DMS114 treated with DMSO at 0.1 percent for 48 hours (cell line): ENCODE results near the gene CDC14A.
"Not testable (repeated sequence)": the region's sequence is repeated elsewhere in the genome, so short reads cannot be mapped to it uniquely, and the experiment has no call there.

Experiments used
- DNase-seq: peaks from one replicate; lab custom pipeline; 2025; ENCODE audit not compliant: unreplicated experiment; lab: John Stamatoyannopoulos, UW

CDC14A gene

DNA sequence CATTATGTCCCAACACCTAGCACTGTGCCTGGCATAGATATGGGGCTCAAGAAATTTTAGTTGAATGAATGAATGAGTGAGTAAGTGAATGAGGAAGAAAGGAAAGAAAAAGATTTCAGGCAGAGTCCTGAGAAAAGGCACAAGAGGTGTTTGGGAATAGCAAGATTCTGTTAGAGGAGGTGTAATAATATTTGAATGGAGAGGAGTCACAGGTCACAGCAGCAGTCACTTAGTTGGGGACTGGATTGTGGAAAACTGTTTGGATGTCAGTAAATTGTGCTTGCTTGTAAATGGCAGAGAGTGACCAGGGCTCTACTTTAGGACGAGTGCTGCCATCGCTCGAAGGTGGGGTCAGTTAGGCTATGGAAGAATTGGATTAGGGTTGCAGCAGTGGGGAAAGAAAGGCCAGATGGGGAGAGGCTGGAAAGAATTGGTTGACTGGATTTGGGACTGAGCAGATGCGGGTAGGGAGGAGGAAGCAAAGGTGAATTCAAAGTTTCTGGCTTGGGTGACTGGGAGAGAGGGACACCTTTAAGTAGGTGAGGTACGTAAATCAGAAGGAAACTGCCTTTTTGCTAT lies 9.3 kb downstream of the CDC14A start:
- DNase-seq: no peak

GRCh38 chr1:100362821-100363466 lies 10.6 kb downstream of the CDC14A start:
- DNase-seq: no peak

- DNase-seq: no peak
Measured at GRCh38 chr1:100363831-100364230, 11.5 kb downstream of the CDC14A start.

GRCh38 chr1:100364697-100365096 lies 12.4 kb downstream of the CDC14A start:
- no peak for DNase-seq

- no peak for DNase-seq
Measured at GRCh38 chr1:100366209-100366525, 13.9 kb downstream of the CDC14A start.

DNA sequence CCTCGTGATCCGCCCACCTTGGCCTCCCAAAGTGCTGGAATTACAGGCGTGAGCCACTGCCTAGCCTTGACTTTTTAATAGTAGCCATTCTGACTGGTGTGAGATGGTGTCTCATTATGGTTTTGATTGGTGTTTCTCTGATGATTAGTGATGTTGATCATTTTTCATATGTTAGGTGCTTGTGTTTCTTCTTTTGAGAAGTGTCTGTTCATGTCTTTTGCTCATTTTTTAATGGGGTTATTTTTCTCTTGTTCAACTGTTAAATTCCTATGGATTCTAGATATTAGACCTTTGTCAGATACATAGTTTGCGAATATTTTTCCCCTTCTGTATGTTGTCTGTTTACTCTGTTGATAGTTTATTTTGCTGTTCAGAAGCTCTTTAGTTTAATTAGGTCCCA lies 17.0 kb downstream of the CDC14A start:
- not testable (repeated sequence) for DNase-seq

- not testable (repeated sequence) for DNase-seq
Measured at GRCh38 chr1:100373953-100374352, 21.6 kb downstream of the CDC14A start.

GRCh38 chr1:100376890-100377289 lies 24.6 kb downstream of the CDC14A start:
- DNase-seq: not testable (repeated sequence)

- no peak for DNase-seq
Measured at GRCh38 chr1:100377590-100378361, 25.5 kb downstream of the CDC14A start.

- DNase-seq: no peak
Measured at GRCh38 chr1:100378956-100379355, 26.6 kb downstream of the CDC14A start.

DNA sequence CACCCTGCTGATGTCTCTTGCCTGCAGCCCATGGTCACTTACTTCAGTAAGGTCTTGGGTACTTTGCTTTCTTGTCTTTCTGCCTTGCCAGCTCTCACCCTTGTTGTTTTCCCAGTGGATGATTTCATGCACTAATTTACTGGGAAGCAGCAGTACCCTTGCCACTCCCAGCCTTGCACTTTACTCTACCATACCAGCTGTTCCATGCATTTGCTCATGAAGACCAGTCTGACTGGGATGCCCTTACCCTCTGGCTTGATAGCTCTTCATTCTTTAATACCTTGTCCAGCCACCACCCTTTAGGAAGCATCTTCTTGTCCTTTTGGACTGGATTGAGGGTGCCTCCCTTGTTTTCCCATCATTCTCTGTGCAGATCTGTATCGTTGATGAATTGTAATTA lies 28.3 kb downstream of the CDC14A start:
- no peak for DNase-seq

- no peak for DNase-seq
Measured at GRCh38 chr1:100382657-100383056, 30.4 kb downstream of the CDC14A start.

GRCh38 chr1:100383743-100384405 lies 31.6 kb downstream of the CDC14A start:
- no peak for DNase-seq

- DNase-seq: no peak
Measured at GRCh38 chr1:100387209-100387608, 34.9 kb downstream of the CDC14A start.

- no peak for DNase-seq
Measured at GRCh38 chr1:100387657-100388350, 35.5 kb downstream of the CDC14A start.

DNA sequence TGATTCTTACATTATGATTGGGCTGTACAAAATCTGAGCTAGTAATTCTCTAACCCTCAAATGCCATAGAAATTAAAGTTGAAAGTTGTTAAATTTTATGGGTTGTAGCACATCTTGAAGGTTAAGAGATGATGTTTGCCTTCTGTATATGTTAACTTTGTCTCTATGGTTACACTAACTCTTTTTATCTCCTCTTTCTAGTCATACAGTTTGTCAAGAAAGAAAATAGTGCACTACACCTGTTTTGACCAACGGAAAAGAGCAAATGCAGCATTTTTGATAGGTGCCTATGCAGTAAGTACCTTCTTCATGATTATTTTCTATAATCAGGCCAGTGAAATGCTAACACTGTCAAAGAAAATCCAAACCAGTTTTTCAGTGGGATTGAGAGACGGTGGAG lies 38.2 kb downstream of the CDC14A start:
- DNase-seq: no peak

- no peak for DNase-seq
Measured at GRCh38 chr1:100391675-100392074, 39.4 kb downstream of the CDC14A start.

DNA sequence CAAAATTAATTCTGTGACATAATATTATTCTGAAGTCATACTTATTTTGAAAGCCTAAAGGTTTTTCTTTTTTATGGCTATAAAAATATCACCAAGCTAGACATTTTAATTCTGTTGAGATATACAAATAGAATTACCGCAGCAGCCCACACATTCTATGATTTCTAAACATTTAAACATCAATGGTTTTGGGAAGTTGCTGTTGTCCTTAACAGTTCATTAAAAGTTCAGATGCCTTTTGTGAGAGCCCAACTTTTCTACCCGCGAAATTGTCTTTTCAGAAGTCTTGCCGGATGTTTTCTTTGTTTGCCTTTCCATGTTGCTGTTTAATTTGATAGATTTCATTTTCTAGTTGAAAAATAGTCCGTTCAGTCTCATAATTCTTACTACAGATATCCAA lies 40.5 kb downstream of the CDC14A start:
- no peak for DNase-seq

DNA sequence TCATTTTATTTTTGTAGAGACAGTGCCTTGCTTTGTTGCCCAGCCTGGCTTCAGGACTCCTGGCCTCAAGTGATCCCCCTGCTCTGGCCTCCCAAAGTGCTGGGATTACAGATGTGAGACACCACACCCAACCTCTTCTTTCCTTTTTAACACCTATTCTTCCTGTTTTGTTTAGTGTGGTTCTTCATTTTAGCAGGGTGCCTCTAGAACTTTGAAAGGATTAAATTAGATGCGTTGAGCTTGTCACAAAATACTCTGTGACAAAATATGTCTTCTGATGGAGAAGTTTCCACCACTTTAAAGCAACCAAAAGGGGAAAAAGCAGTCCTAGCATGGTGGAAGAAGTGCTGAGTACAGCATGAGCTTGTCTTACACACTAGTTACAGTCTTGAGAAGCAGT lies 42.0 kb downstream of the CDC14A start:
- no peak for DNase-seq

- DNase-seq: no peak
Measured at GRCh38 chr1:100395913-100396312, 43.6 kb downstream of the CDC14A start.

DNA sequence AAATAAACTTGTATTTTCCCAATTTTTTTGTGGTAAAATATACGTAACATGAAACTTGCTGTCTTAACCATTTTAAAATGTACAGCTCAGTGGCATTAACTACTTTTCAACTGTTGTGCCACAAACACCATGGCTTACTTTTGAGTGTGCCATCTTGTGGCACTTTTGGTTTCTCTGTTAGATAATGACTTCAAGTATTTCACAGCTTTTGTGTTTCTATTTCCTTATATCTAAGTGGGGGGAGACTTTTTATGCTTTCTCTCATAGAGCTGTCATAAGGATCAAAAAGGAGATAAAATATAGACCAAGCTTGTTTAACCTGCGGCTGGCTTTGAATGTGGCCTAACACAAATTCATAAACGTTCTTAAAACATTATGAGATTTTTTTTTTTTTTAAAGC lies 44.3 kb downstream of the CDC14A start:
- no peak for DNase-seq
